ENCODE measurements around the gene HPSE2.
A peak's percentile ranks its signal among the peaks of the same experiment; 100 is the strongest.
"Not testable (repeated sequence)": the region's sequence is repeated elsewhere in the genome, so short reads cannot be mapped to it uniquely, and the experiment has no call there.

The HPSE2 gene

DNA sequence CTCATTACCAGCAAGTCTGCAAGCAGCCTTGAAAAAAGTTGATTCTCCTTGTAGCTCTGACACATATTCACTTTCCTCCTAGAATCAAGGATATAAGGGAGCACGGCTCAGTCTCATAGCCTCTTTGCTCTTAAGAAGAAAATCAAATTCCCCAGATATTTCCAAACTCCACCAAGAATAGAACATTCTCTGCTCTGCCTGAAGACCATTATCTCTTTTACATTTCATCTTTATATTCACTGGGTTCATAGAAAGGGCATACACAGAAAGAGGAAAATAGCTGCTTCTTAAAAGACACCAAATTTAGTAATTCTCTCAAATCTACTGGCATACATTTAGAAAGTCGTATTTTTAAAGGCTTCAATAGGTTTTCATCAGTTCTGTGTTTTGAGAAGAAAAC lies 92.0 kb downstream of the HPSE2 start:
- no peaks in the 10 kb centered on the region for H3K36me3 ChIP-seq (ENCODE audit: insufficient read depth, insufficient read length, low read length)
- no peak overlapping the region for H3K9ac ChIP-seq (ENCODE audit: insufficient read length, low read depth)
- no peak overlapping the region for H3K4me3 ChIP-seq (ENCODE audit: insufficient read length, low read depth)
- no peaks in the 10 kb centered on the region for H3K27me3 ChIP-seq (ENCODE audit: insufficient read depth, insufficient read length)
- H3K4me1 ChIP-seq (ENCODE audit: insufficient read depth, insufficient read length), result no peaks in the 10 kb centered on the region
- DNase-seq (ENCODE audit: low read depth, low spot score), result no peak
- TF ChIP-seq SUZ12 (IDR thresholded peaks at IDR 0.05; ENCODE audit: extremely low read depth, insufficient read depth, insufficient read length) (no peak), YY1 (IDR thresholded peaks at IDR 0.05; ENCODE audit: insufficient read depth, insufficient read length) (no peak), ZNF274 (IDR thresholded peaks at IDR 0.05; ENCODE audit: low read depth, low read length) (no peak)
- H3K9me3 ChIP-seq (ENCODE audit: insufficient read depth, low read length), result no peaks in the 10 kb centered on the region

DNA sequence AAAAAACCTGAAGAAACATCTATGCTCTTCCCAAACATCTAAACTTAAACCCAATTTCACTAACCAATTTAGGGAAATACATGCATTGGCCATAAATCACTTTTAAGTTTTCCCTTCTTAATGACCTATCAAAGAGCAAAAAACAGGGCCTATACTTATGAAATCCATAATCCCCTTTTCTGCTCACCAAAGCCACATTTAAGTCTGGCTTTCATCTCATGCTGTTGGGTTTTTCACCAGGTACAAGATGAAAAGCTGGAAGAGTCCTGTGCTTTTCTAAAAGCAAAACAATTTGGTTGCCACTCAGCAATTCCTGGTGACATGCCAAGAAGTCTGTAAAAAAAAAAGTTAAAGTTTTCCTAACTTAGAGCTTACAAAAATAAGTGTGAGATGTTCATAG lies 92.6 kb downstream of the HPSE2 start:
- no peak for TF ChIP-seq YY1 (IDR thresholded peaks at IDR 0.05; ENCODE audit: insufficient read depth, insufficient read length)
- no peak for TF ChIP-seq ZNF274 (IDR thresholded peaks at IDR 0.05; ENCODE audit: low read depth, low read length)
- TF ChIP-seq SUZ12 (IDR thresholded peaks at IDR 0.05; ENCODE audit: extremely low read depth, insufficient read depth, insufficient read length), result no peak
- Histone ChIP-seq H3K27me3 (ENCODE audit: insufficient read depth, insufficient read length) (no peaks in the 10 kb centered on the region), H3K9me3 (ENCODE audit: insufficient read depth, low read length) (no peaks in the 10 kb centered on the region), H3K4me3 (ENCODE audit: insufficient read length, low read depth) (no peak overlapping the region), H3K4me1 (ENCODE audit: insufficient read depth, insufficient read length) (no peaks in the 10 kb centered on the region), H3K9ac (ENCODE audit: insufficient read length, low read depth) (no peak overlapping the region), H3K36me3 (ENCODE audit: insufficient read depth, insufficient read length, low read length) (no peaks in the 10 kb centered on the region)
- no peak for DNase-seq (ENCODE audit: low read depth, low spot score)

DNA sequence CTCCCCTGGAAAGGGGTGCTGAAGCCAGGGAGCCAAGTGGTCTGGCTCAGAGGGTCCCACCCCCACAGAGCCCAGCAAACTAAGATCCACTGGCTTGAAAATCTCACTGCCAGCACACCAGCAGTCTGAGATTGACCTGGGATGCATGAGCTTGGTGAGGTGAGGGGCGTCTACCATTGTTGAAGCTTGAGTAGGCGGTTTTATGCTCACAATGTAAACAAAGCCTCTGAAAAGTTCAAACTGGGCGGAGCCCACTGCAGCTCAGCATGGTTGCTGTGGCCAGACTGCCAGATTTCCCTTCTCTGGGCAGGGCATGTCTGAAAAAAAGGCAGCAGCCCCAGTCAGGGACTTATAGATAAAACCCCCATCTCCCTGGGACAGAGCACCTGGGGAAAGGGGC lies 102.8 kb downstream of the HPSE2 start:
- DNase-seq (ENCODE audit: low read depth, low spot score), result peak; percentile 15
- H3K4me1 ChIP-seq (ENCODE audit: insufficient read depth, insufficient read length); H3K27me3 ChIP-seq (ENCODE audit: insufficient read depth, insufficient read length); H3K4me3 ChIP-seq (ENCODE audit: insufficient read length, low read depth); H3K9me3 ChIP-seq (ENCODE audit: insufficient read depth, low read length); H3K9ac ChIP-seq (ENCODE audit: insufficient read length, low read depth); H3K36me3 ChIP-seq (ENCODE audit: insufficient read depth, insufficient read length, low read length): not testable (repeated sequence)

DNA sequence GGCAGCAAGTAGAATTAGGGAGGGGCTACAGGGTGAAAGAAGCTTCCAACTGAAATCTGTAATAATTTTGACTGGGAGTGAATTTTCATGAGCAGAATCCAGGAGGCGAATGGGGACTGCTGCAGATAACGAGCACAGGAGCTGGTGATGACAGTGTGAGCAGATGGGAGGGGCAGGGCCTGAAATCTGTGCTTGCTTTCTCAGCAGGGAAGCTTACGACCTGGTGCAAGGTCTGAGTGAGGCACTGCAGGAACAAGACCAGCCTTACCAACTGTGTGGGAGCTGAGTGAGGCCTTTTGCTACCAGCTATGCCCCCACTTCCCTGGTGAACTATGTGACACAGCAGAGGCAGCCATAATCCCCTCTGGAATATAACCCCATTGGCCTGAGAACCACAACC lies 109.8 kb downstream of the HPSE2 start:
- peaks cover 20% of the 10 kb centered on the region for H3K9me3 ChIP-seq (ENCODE audit: insufficient read depth, low read length)
- DNase-seq (ENCODE audit: low read depth, low spot score), result no peak
- no peak for TF ChIP-seq ZNF274 (IDR thresholded peaks at IDR 0.05; ENCODE audit: low read depth, low read length)
- TF ChIP-seq SUZ12 (IDR thresholded peaks at IDR 0.05; ENCODE audit: extremely low read depth, insufficient read depth, insufficient read length), result no peak
- no peak for TF ChIP-seq YY1 (IDR thresholded peaks at IDR 0.05; ENCODE audit: insufficient read depth, insufficient read length)

DNA sequence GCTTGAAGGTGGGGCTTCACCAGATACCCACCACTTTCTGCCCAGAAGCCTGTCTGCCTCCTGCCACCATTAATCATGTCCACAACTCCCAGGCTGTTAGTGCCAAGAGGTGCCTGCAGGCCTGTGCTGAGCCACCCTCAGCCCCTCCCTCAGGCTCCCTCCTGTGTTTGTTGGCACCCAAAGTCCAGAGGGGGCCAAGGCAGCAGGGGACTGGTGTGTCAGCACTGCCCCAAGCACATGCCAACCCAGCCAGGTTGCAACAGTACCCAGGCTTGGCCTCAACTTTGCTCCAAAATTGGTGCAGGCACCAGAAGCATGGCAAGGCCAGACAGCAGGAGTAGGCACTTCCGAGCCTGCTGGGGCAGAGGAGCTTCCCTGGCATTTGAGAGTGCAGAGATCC lies 111.3 kb downstream of the HPSE2 start:
- H3K4me3 ChIP-seq (ENCODE audit: insufficient read length, low read depth), result no peak overlapping the region
- no peak for TF ChIP-seq ZNF274 (IDR thresholded peaks at IDR 0.05; ENCODE audit: low read depth, low read length)
- no peak for TF ChIP-seq YY1 (IDR thresholded peaks at IDR 0.05; ENCODE audit: insufficient read depth, insufficient read length)
- no peak for TF ChIP-seq SUZ12 (IDR thresholded peaks at IDR 0.05; ENCODE audit: extremely low read depth, insufficient read depth, insufficient read length)
- H3K27me3 ChIP-seq (ENCODE audit: insufficient read depth, insufficient read length), result no peaks in the 10 kb centered on the region
- no peaks in the 10 kb centered on the region for H3K4me1 ChIP-seq (ENCODE audit: insufficient read depth, insufficient read length)
- peaks cover 20% of the 10 kb centered on the region for H3K9me3 ChIP-seq (ENCODE audit: insufficient read depth, low read length)
- H3K36me3 ChIP-seq (ENCODE audit: insufficient read depth, insufficient read length, low read length), result no peaks in the 10 kb centered on the region
- H3K9ac ChIP-seq (ENCODE audit: insufficient read length, low read depth), result no peak overlapping the region
- no peak for DNase-seq (ENCODE audit: low read depth, low spot score)

More for the DNA sequence above, 109.8 kb downstream of the HPSE2 start:
- no peak overlapping the region for H3K4me3 ChIP-seq (ENCODE audit: insufficient read length, low read depth)
- no peaks in the 10 kb centered on the region for H3K27me3 ChIP-seq (ENCODE audit: insufficient read depth, insufficient read length)
- H3K9ac ChIP-seq (ENCODE audit: insufficient read length, low read depth), result no peak overlapping the region
- no peaks in the 10 kb centered on the region for H3K36me3 ChIP-seq (ENCODE audit: insufficient read depth, insufficient read length, low read length)
- no peaks in the 10 kb centered on the region for H3K4me1 ChIP-seq (ENCODE audit: insufficient read depth, insufficient read length)

DNA sequence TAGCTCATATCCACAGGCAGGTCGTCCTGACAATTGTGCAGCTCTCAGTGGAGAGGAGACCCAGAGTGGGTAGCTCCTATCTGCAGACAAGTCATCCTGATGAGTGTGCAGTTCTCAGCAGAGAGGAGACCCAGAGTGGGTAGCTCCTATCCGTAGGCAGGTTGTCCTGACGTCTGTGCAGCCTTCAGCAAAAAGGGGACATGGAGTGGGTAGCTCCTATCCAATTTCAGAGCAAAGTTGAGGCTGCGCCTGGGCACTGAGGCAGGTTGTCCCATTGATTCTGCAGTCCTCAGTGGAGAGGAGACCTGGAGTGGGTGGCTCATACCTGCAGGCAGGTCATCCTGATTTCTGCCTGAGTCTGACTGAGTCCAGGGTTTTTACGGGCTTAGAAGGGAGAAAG lies 111.8 kb downstream of the HPSE2 start:
- Histone ChIP-seq H3K4me1 (ENCODE audit: insufficient read depth, insufficient read length) (no peaks in the 10 kb centered on the region), H3K27me3 (ENCODE audit: insufficient read depth, insufficient read length) (no peaks in the 10 kb centered on the region), H3K4me3 (ENCODE audit: insufficient read length, low read depth) (no peak overlapping the region), H3K9me3 (ENCODE audit: insufficient read depth, low read length) (peaks cover 20% of the 10 kb centered on the region), H3K36me3 (ENCODE audit: insufficient read depth, insufficient read length, low read length) (no peaks in the 10 kb centered on the region), H3K9ac (ENCODE audit: insufficient read length, low read depth) (no peak overlapping the region)
- DNase-seq (ENCODE audit: low read depth, low spot score), result no peak
- TF ChIP-seq SUZ12 (IDR thresholded peaks at IDR 0.05; ENCODE audit: extremely low read depth, insufficient read depth, insufficient read length) (no peak), YY1 (IDR thresholded peaks at IDR 0.05; ENCODE audit: insufficient read depth, insufficient read length) (no peak), ZNF274 (IDR thresholded peaks at IDR 0.05; ENCODE audit: low read depth, low read length) (no peak)

DNA sequence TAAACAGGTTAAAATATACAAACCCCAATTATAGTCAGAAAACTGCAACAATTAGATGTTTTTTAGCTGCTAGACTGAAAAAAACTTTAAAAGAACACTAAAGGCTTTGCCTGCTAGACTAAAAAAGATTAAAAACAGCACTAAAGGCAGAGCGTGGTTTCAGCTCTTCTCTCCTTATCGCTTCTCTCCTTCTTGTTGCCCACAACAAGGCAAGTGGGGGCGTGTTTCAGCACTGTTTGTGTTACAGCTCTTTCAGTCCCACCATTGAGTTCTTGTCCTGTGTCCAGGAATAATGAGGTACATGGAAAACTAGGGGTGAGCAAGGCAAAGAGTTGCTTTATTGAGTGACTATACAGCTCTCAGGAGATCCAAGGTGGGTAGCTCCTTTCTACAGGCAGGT lies 112.3 kb downstream of the HPSE2 start:
- no peak for DNase-seq (ENCODE audit: low read depth, low spot score)
- no peaks in the 10 kb centered on the region for H3K27me3 ChIP-seq (ENCODE audit: insufficient read depth, insufficient read length)

DNA sequence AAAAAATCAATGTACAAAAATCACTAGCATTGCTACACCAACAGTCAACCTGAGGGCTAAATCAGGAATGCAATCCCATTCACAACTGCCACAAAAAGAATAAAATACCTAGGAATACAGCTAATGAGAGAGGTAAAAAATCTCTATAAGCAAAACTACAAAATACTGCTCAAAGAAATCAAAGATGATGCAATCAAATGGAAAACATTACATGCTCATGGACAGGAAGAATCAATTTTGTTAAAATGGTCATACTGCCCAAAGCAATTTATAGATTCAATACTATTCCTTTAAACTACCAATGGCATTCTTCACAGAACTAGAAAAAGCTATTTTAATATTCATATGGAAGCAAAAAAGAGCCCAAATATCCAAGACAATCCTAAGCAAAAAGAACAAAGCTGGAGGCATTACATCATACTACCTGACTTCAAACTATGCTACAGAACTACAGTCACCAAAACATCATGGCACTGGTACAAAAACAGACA lies 116.3 kb downstream of the HPSE2 start:
- H3K9ac ChIP-seq (ENCODE audit: insufficient read length, low read depth), result no peak overlapping the region
- TF ChIP-seq YY1 (IDR thresholded peaks at IDR 0.05; ENCODE audit: insufficient read depth, insufficient read length), result no peak
- no peak for TF ChIP-seq ZNF274 (IDR thresholded peaks at IDR 0.05; ENCODE audit: low read depth, low read length)
- TF ChIP-seq SUZ12 (IDR thresholded peaks at IDR 0.05; ENCODE audit: extremely low read depth, insufficient read depth, insufficient read length), result no peak
- H3K36me3 ChIP-seq (ENCODE audit: insufficient read depth, insufficient read length, low read length), result no peaks in the 10 kb centered on the region
- no peak for DNase-seq (ENCODE audit: low read depth, low spot score)
- H3K4me3 ChIP-seq (ENCODE audit: insufficient read length, low read depth), result no peak overlapping the region
- H3K27me3 ChIP-seq (ENCODE audit: insufficient read depth, insufficient read length), result no peaks in the 10 kb centered on the region
- H3K9me3 ChIP-seq (ENCODE audit: insufficient read depth, low read length), result peaks cover 16% of the 10 kb centered on the region
- H3K4me1 ChIP-seq (ENCODE audit: insufficient read depth, insufficient read length), result no peaks in the 10 kb centered on the region

More for the DNA sequence above, 112.3 kb downstream of the HPSE2 start:
- Histone ChIP-seq H3K4me3 (ENCODE audit: insufficient read length, low read depth) (no peak overlapping the region), H3K9me3 (ENCODE audit: insufficient read depth, low read length) (peaks cover 20% of the 10 kb centered on the region), H3K36me3 (ENCODE audit: insufficient read depth, insufficient read length, low read length) (no peaks in the 10 kb centered on the region), H3K9ac (ENCODE audit: insufficient read length, low read depth) (no peak overlapping the region), H3K4me1 (ENCODE audit: insufficient read depth, insufficient read length) (no peaks in the 10 kb centered on the region)
- TF ChIP-seq YY1 (IDR thresholded peaks at IDR 0.05; ENCODE audit: insufficient read depth, insufficient read length) (no peak), ZNF274 (IDR thresholded peaks at IDR 0.05; ENCODE audit: low read depth, low read length) (no peak), SUZ12 (IDR thresholded peaks at IDR 0.05; ENCODE audit: extremely low read depth, insufficient read depth, insufficient read length) (no peak)

All from NT2/D1 (cell line).